Brain microvascular endothelial cell (primary cell): ENCODE results near the gene MYOT.

ENCODE experiments used
- DNase-seq: peaks from one replicate; pipeline ENCODE4 v3.0.0-alpha.2; 2020
- H3K27ac ChIP-seq: fragments of 250-450 bp; sonication (Bioruptor Pico); 2 replicates; pipeline ENCODE4 v1.5.1; 2020; ENCODE audit warnings: mild to moderate bottlenecking, moderate library complexity
- H3K27me3 ChIP-seq: fragments of 250-450 bp; sonication (Bioruptor Pico); replicated peaks from 2 replicates; pipeline ENCODE4 v1.5.1; 2020; ENCODE audit warnings: mild to moderate bottlenecking
- H3K36me3 ChIP-seq: fragments of 250-450 bp; sonication (Bioruptor Pico); replicated peaks from 2 replicates; pipeline ENCODE4 v1.5.1; 2020; ENCODE audit warnings: mild to moderate bottlenecking
- H3K4me3 ChIP-seq: 2 replicates; pipeline ENCODE4 v1.5.1; 2011; ENCODE audit warnings: low read depth, mild to moderate bottlenecking, control low read depth, low read length, moderate library complexity
- CTCF ChIP-seq: IDR thresholded peaks from 2 replicates; pipeline ENCODE4 v1.5.1; 2011; ENCODE audit warnings: low read depth, mild to moderate bottlenecking, moderate library complexity, low read length, control low read depth, inconsistent platforms; ENCODE audit errors: missing control alignments
- in situ Hi-C: cut with HindIII; loops from 2 replicates; pipeline ENCODE4 v1.10.0; 2017; ENCODE audit warnings: low sequenced_read_pairs, low pct_ligation_motif_present

Gene MYOT

GRCh38 chr5:137833463-137833862, 34.2 kb upstream of the MYOT start:
- DNase-seq, result peak; percentile 83
- Histone ChIP-seq H3K4me3 (no peak overlapping the region), H3K27ac (peak overlapping the region; percentile 44), H3K36me3 (no peaks in the 10 kb centered on the region), H3K27me3 (no peaks in the 10 kb centered on the region)
- in situ Hi-C loops, result no loop called here
- TF ChIP-seq CTCF, result no peak

- no peaks in the 10 kb centered on the region for H3K36me3 ChIP-seq
- no peak for TF ChIP-seq CTCF
- in situ Hi-C loops, result no loop called here
- no peak overlapping the region for H3K4me3 ChIP-seq
- no peak overlapping the region for H3K27ac ChIP-seq
- no peak for DNase-seq
- no peaks in the 10 kb centered on the region for H3K27me3 ChIP-seq
Measured at GRCh38 chr5:137834498-137835049, 33.1 kb upstream of the MYOT start.

- Histone ChIP-seq H3K27me3 (no peaks in the 10 kb centered on the region), H3K4me3 (no peak overlapping the region), H3K36me3 (no peaks in the 10 kb centered on the region), H3K27ac (no peak overlapping the region)
- no peak for TF ChIP-seq CTCF
- in situ Hi-C loops, result no loop called here
- no peak for DNase-seq
Measured at GRCh38 chr5:137836298-137836697, 31.4 kb upstream of the MYOT start.

- no peaks in the 10 kb centered on the region for H3K27me3 ChIP-seq
- in situ Hi-C loops, result no loop called here
- peak overlapping the region; percentile 78 for H3K27ac ChIP-seq
- TF ChIP-seq CTCF, result no peak
- H3K36me3 ChIP-seq, result no peaks in the 10 kb centered on the region
- no peak overlapping the region for H3K4me3 ChIP-seq
- DNase-seq, result peak; percentile 57
Measured at GRCh38 chr5:137836997-137837396, 30.7 kb upstream of the MYOT start.

GRCh38 chr5:137837491-137838394, 29.9 kb upstream of the MYOT start:
- H3K27me3 ChIP-seq, result no peaks in the 10 kb centered on the region
- H3K36me3 ChIP-seq, result no peaks in the 10 kb centered on the region
- DNase-seq, result peak; percentile 56
- peak overlapping the region; percentile 78 for H3K27ac ChIP-seq
- no peak for TF ChIP-seq CTCF
- no peak overlapping the region for H3K4me3 ChIP-seq
- in situ Hi-C loops, result no loop called here
